Astrocyte of the spinal cord (primary cell): ENCODE measurements around the gene TTC28.

Experiments used
- DNase-seq: peaks from one replicate; pipeline ENCODE4 v3.0.0; 2011; ENCODE audit warnings: low read depth, low spot score
- H3K4me3 ChIP-seq: 2 replicates; pipeline ENCODE4 v1.5.1; 2011; ENCODE audit warnings: low read depth, mild to moderate bottlenecking, low read length, moderate library complexity
- CTCF ChIP-seq: IDR thresholded peaks from 2 replicates; pipeline ENCODE4 v1.5.1; 2012; ENCODE audit warnings: low read depth, mild to moderate bottlenecking, low read length, inconsistent platforms
- in situ Hi-C: cut with HindIII; loops from 2 replicates; pipeline ENCODE4 v1.10.0; 2017; ENCODE audit warnings: low sequenced_read_pairs

TTC28 gene

DNA sequence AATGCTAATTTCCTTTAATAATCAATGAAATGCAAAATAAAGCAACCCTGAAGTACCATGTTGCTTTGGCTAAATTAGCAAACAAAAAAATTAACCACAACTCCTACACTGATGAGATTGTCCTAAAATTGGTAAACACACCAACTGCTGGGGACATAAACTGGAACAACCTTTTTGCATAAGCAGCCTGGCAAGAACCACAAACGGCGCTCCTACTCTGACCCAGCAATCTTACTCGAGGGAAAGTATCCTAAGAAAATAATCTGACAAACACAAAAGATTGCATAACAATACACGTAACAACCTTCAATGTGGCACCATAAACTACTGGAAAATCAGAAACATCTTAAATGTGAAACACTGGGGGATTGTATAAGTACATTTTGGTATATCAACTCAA, 570.8 kb downstream of the TTC28 start:
- no peak for TF ChIP-seq CTCF
- H3K4me3 ChIP-seq = no peak overlapping the region
- in situ Hi-C loops = no loop called here
- DNase-seq = no peak

DNA sequence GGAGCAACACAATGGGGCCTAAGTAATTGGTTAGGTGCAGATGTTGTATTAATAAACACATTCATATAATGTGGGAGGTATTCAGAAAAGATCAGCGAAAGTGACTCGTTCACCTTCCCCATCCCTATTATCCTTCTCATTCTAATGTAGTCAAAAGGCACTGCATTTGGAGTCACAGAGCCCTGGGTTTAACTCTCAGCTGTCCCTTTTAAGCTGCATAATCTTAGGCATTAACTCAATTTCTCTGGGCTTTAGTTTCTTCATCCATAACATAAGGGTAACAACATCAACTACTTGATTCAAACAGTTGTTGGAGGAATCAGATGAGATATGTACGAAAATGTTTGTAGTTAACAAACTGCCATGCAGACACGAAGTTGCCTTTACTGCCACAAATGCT, 573.0 kb downstream of the TTC28 start:
- no peak for TF ChIP-seq CTCF
- no peak overlapping the region for H3K4me3 ChIP-seq
- no peak for DNase-seq
- in situ Hi-C loops = no loop called here

- TF ChIP-seq CTCF = no peak
- in situ Hi-C loops = no loop called here
- H3K4me3 ChIP-seq = no peak overlapping the region
- no peak for DNase-seq
Measured at GRCh38 chr22:28105988-28106387, 573.7 kb downstream of the TTC28 start.

DNA sequence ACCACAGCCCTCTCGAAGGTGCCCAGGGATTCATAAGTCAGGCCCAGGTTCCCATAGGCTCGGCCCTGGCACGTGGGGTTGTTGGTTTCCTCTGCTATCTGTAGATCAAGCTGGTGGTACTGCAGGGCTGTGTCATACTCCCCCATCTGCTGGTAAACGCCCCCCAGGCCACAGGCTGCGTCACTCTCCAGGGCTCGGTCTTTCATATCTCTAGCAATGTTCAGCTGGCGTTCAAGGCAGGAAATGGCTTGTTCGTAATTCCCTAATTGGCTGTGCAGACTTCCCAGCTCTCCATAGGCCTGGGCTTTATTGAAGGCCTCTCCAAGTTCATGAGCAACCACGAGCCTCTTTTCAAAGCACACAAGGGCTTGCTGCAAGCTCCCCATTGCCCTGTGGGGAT, 574.2 kb downstream of the TTC28 start:
- H3K4me3 ChIP-seq = no peak overlapping the region
- in situ Hi-C loops = no loop called here
- no peak for DNase-seq
- no peak for TF ChIP-seq CTCF

DNA sequence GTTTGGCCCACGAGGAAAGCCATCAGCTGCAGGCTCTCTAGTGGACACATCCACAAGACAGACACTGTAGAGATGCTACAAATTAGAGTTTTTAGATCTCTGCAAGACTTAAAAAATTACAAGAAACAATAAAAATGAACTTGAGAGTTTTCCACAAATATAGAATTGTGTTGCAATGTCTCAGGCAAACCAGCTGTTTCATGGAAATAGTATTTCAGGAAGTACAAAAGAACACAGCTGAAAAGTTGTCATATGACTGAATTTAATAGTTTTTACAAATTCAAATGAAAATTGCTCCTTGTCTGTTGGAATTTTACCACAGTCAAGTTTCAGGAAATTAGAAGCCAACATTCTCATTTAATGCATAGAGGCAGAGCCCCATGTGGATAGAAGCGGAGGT, 576.0 kb downstream of the TTC28 start:
- in situ Hi-C loops = no loop called here
- H3K4me3 ChIP-seq = no peak overlapping the region
- no peak for DNase-seq
- TF ChIP-seq CTCF = no peak

GRCh38 chr22:28102151-28102812, 577.4 kb downstream of the TTC28 start:
- H3K4me3 ChIP-seq = no peak overlapping the region
- DNase-seq = no peak
- in situ Hi-C loops = no loop called here
- TF ChIP-seq CTCF = no peak

DNA sequence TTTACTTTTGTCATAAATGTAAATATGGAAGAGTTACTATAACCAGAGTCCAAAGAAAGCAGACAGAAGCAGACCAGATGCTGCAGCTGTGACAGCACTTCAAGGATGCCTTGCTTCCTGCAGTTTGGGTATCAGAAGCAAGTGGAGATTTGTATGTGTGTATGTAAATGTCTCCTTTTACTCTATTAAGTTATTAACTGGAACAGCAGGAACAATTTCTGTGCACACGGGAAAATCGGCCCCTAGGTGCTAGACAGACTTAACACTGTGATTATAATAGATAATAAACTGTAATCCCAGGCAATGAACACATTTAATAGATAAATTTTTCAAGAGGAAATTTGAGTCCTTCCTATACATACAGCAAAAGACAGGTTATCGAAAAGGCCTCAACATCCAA, 582.0 kb downstream of the TTC28 start:
- TF ChIP-seq CTCF = no peak
- no peak for DNase-seq
- in situ Hi-C loops = no loop called here
- no peak overlapping the region for H3K4me3 ChIP-seq
